Stimulated activated CD4-positive, alpha-beta T cell treated with anti-CD3 and anti-CD28 coated beads, Interleukin-2, amount 100 ng/mL, for 24 hours (primary cell): ENCODE results near the gene COL23A1.
"Not testable (repeated sequence)": the region's sequence is repeated elsewhere in the genome, so short reads cannot be mapped to it uniquely, and the experiment has no call there.

ENCODE experiments used
- DNase-seq, 2 donors: peaks; one replicate each; pipeline ENCODE4 v3.0.0-alpha.2; 2020

COL23A1 gene

DNA sequence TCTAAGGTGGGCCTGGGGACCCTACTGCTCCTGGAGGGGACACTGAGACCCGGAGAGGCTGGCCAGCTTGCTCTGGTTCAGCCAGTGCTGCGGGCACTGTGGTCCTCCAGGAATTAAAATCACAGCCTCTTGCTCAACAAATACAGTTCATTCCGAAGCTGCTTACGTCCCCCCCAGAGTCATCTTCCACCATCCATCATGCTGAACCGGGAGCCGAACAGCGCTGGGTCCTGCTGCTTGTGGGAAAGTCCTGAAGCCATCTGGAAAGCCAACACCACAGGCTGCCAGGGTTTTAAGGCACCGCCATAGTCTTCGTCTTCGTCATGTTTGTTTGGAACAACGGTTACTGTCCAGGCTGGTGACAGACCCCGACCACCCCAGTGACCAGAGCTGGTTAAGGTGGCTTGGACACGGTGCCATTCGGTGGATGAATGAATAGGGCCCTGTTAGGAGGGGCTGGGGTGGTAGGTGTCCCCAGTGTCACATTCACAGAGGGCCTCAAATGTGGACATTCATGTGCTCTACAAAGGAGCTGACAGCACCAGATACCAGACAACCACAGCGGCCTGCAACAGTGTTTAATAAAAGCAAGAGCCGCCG lies 276.0 kb downstream of the COL23A1 start:
- DNase-seq = no peak

DNA sequence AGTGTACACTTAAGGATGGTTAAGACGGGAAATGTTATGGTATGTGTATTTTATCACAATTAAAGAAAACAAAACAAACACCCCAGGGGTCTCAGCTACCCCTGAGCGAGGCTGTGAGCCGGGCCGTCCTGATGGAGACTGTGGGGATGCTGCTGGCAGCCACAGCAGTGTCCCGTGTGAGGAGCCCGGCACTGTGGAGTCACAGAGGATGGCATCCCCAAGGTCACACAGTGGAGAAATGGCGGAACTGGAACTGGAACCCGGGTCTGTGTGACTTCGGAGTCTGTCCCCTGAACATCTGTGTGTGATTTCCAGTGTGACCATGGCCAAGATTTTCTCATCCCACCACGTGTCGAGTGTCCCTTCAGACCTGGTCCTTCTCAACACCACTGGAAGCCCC lies 276.9 kb downstream of the COL23A1 start:
- DNase-seq = no peak

DNA sequence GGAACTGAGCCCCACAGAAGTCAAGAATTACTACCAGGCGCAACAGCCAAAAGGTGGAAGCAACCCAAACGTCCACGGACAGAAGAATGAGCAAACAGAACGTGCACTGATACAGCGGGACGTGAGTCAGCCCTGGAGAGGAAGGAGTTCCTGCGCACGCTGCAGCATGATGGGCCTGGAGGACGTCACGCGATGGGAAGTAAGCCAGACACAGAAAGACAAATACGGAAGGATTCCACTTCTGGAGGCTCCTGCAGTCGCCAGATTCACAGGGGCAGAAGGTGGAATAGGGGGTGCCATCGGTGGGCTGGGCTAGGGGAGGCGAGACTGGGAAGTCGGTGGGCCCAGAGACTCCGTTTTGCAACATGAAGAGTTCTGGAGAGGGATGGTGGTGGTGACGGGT lies 277.3 kb downstream of the COL23A1 start:
- DNase-seq = no peak

DNA sequence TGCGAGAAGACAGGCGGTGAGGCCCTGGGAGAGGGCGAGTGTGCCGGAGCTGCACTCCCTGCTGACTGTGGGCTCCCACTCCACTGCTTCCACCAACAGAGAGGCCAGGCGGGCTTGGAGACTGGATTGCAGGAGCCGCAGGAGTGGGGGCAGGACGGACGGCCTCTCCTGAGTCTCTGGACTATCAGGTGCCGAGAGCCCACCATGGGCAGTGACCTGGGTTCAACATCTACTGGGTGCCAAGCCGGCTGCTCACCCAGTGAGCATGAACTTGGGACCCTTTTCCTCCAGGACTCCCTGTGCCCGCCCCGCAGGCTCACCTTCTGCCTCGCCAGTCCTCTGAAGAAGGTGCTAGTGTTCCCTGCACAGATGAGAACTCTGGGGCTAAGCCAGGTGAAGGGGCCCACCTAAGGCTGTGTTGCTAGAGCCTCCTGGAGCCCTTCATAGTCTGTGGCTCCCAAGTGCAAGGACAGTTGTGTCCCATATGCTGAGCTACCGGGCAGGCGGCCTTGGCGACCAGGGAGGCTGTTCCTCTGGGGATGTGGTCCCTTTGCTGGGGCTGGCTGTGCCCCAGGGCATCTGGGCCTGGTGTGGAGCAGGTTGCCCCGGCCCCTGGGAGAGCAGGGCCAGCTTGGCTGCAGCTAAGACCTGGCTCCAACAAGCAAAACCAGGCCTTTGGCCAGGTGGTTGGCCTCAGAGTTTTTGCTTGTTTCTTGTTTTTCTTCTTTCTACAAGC lies 279.9 kb downstream of the COL23A1 start:
- DNase-seq = no peak

DNA sequence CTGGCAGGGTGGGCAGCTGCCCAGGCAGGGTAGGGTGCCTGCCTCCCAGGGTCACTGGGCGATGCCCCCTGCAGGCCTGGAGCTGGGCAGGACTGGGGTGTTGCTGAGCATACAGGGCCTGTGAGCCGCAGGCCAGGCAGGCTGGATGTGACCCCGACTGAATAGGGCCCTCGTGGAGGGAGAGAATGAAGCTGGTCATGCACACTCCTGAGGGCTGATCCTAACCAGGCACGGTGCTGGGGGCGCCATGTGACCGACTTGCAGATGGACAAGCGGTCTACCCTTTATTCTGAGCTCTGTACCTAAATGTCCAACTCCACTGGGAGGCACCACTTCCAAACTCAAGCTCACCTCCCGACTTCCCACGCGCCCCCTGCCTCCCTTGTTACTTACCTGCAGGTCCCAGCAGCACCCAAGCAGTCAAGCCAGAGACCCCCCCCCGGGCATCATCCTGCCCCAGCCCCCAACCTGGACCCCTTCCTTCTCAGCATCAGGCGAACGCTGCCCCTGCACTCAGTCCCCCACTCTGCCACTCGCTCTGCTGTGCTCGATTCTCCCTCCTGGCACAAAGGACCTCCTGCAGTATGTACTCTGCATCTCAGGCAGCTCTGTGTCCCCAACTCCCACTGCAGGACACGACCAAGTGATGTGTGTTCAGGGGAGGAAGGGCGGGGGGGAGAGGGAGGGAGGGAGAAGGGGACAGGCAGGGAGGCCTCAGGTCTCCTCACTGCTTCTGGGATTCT lies 280.8 kb downstream of the COL23A1 start:
- no peak for DNase-seq

DNA sequence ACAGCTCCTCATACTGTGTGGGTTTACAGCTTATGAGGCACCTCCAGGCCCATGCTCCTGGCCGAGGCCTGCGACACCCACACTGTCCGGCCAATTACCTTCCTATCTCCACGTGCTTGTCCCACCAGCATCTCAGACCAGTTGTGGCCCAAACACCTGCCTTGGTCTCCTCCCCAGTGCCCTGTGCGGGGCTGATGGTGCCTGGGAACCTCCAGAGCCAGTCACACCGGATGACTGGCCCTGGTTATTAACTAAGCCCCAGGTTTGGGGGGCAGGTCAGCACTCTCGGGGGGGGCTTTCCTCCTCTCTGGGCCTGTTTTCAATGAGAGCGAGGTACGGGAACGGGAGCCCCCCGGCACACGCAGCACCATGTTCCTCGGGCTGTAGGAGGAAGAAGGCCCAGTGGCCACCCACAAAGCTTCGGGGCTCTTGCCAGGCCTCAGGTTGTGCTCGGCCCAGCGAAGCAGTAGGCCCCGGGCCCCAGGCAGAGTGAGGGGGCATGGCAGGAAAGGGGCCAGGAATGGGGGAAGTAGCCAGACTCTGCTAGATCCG lies 281.6 kb downstream of the COL23A1 start:
- DNase-seq = no peak

DNA sequence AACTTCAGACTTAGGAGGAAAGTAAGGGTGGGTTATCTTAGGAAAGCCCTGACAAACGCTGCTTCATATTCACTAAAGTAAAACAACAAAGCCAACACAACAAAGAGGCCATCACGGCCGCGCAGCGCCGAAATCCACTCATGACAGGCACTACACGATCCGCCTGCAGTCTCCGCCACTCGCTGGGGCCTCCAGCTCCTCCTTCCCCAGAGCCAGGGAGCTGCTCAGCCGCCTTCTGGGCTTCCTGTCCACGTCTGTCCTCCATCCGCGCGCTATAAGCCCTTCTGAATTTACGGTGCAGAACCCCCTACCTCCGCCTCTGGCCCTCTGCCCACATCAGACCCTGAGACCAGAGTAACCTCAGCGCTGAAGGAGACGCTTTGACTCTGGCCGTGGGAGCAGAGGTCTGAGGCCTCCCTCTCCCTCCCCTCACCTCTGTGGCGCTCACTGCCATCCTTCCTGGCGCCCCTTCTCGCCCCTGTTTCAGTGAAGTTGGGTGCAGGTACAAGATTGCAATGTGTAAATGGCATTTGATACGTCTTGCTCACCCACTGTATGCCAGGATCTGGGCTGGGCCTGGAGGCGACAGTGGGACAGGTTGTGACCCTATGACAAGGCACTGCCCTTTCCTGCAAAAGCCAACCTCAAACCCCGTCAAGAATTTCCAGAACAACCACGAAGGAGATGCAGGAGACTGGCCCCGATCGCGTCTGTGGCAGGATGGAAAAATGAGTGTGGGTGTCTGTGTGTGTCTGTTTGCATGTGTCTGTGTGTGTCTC lies 282.7 kb downstream of the COL23A1 start:
- no peak for DNase-seq

DNA sequence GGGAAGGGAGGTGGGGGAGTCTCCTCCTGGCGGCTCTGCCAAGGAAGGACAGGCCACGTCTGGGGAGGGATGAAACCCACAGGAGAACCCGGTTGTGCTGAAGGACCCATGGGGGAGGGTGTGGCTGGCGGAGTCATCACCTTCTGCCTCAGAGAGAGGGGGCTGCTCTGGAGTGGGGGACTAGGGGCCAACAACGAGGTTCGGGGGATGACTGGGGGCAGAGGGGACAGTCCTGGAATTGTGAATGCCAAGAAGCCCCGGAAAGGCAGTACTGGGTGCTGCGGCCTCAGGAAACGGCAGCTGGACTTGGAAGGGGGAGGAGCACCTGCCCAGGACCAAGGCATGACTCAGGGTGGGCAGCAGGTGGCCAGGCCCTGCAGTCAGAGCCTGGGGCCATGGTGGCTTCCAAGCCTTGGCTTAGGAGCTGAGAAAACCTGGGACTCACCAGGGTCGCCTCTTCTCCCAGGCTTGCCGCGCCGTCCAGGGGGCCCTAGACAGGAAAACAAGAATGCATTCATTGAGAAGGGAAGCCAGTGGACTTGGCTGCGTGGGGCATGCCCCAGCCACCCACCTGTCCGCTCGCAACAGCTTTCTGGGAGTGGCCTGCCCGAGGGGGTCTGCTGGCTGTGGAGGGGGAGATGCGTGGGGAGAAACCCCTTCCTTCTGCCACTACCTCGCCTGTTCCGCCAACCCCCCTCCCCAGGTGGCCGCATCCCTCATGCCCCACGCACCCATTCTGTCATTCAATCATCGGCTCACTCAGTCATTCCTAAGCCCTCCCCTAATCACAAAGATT lies 283.6 kb downstream of the COL23A1 start:
- no peak for DNase-seq

DNA sequence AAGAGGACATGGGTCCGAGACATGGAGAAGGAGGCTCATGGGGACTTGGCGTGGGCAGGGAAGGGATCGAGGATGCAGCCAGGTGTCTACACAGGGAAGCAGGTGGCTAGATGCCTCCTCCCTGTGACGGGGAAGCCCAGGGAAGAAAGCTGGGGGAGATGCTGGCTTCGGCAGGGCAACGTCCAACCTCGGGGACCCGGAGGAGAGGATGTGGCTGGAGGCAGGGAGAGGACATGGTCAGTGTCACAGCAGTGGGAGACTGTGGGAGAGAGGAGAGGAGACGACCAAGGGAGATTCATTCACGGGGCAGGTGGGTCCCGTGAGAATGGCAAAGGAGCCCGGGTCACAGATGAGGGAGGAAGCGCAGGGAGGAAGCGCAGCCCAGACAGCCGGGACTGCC lies 284.4 kb downstream of the COL23A1 start:
- no peak for DNase-seq

DNA sequence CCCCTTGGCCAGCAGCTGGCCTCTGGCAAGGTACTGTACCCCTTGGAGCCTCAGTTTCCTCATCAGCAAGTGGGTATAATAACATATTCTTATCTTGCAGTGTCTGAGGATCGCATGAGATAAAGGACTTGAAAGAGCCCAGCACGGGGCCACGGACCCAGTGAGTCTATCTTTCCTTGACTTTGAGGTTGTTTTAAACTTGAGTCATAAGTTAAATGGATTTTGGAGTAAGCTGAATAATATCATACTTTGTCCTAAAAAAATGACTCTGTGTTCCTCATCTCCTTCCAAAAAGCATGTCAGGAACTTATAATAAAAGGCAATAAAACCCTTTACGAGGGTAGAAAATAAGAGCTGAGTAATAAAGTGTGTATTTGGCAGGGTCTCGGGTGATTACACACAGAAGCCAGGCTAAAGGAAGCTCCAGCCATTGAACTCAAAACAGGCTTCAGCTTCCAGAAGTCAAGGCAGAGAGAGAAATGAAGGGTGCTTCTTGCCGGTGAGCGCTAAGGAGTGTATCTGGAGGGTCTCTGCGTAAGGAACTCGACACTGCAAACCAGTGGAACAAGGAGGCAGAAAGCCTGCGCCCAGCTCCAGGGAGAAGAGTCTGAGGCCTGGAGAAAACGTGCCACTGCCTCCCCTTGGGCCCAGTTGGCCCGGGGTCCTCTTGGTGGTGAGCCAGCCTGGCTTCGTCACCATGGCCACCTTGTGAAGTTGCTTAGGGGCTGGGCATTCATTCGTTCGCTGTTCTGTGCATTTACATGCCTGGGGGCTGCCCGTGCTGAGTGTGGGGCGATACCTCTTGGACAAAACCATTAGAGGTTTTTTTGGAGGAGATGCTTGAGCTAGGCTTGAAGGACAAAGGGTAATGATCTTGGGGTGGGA lies 285.2 kb downstream of the COL23A1 start:
- DNase-seq = no peak

DNA sequence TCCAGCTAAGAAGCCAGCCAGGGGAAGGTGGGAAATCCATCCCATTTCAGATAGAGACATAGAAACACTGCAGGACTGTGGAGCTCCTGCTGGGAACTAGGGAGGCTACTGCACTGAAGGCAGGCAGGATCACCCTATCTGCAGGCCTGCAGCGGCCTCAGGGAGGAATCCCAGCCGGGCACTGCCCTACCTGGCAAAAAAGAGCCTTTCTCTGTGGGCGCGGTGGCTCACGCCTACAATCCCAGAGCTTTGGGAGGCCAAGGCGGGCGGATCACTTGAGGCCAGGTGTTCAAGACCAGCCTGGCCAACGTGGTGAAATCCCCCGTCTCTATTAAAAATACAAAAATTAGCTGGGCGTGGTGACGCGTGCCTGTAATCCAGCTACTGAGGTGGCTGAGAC lies 286.2 kb downstream of the COL23A1 start:
- DNase-seq = no peak

DNA sequence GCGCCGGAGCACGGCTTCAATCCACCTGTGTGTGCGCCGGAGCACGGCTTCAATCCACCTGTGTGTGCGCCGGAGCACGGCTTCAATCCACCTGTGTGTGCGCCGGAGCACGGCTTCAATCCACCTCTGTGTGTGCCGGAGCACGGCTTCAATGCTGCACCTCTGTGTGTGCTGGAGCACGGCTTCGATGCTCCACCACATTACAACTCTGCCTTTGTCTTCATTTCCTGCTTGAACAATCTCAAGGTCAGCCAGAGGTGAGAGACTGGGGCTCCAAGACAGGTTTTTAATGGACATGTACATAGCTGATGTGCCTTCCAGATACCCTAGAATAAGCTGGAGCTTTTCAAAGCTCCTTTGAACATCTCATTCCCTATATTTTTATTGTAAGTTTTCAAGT lies 287.9 kb downstream of the COL23A1 start:
- not testable (repeated sequence) for DNase-seq

DNA sequence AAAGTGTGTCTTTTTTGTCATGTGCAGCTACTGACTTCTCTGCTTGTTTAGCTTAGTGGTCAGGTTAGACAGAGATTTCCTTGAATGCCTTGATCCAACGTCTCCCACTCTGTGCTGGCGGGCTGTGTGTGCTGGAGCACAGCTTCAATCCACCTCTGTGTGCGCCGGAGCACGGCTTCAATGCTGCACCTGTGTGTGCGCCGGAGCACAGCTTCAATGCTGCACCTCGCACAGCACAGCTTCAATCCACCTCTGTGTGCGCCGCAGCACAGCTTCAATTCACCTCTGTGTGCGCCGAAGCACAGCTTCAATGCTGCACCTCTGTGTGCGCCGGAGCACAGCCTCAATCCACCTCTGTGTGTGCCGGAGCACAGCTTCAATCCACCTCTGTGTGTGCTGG lies 288.6 kb downstream of the COL23A1 start:
- no peak for DNase-seq

DNA sequence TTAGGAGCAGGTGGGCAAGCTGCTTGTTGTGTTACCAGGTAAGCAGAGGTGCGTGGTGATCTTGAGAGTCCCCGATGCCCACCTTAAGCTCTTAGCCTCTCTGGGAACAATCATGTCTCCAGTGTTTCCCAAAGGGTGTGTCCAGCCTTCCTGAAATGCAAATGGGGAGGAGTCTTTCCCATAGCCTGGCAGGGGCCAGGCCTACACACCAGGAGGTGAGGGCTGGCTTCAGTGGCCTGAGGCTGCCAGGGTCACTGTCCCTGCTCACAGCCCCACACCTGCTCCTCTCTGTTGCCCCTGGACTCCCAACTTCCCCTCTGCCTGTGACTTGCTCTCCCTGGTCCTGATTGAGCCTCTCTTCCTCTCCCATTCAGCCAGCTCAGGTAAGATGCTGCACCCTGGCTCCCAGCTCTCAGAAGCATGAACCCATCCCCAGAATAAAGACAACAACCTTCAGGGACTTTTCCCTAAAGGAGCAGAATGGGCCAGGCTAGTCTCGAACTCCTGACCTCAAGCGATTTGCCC lies 291.8 kb downstream of the COL23A1 start:
- no peak for DNase-seq

DNA sequence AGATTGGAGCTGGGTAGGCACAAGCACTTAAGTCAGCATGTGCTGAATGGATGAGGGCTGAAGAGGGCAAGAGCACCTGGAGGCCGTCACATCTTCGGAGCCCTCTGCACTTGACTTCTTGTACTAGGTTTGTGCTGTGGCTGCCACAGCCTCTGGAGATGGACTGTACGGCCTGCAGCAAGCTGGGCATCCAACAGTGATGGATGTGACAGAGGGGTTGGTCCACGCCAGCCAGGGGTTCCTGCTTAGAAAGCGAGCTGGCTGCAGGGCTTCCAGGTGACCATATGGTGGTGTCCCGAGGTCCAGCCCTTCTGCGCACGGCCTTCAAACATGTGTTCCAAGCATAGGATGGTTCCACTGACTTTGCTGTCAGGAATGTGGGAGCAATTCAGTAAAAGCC lies 292.4 kb downstream of the COL23A1 start:
- no peak for DNase-seq

DNA sequence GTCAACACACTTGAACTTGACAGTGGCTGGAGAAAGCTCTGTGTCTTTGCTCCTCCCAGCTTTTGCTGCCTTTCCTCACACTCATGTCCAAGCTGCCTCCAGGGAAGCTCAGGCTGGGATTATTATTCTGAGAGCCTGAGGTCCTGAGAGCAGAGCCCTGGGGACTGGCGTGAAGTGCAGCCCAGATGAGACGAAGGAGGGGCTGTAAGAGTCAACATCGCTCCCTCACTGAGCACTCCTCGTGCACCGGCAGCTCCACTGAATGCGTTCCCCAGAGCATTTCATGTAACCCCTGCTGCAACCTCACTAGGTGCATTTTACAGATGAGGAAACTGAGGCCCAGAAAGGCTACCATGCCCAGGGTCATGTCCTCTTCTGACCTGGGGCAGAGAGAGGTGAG lies 294.1 kb downstream of the COL23A1 start:
- no peak for DNase-seq

DNA sequence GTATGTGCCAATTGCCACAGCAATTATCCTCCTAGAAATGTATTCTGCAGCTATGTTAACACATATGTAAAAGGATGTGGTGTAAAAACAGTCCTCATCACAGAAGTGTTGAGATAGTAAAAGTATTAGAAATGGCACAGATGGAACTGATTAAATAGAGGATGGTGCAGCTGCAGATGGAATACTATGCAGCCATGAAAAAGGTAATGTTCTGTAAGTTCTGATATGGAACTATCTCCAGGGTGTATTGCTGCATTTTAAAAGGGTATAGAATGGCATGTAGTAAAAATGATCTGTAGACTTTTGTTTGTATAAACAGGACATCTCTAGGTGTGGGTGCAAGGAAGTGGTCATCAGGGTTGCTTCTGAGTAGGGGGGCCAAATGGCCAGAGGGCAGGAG lies 294.6 kb downstream of the COL23A1 start:
- no peak for DNase-seq

DNA sequence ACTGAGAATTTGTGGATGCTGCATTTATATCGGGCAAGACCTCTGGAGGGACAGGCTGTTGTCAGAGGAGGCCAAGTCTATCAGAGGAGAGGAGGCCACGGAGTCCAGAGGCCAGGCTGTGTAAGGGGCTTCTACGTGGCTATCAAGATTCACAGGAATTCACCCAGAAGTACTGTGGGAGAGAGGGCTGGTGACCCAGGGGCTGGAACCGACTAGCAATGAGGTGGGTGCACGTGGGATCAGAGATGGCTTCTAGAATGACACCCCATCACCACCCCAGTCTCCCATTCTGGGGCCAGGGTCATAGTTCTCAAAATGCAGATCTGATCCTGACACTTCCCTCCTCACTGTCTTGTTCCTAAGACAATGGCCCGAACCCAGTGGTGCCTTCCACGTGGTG lies 296.4 kb downstream of the COL23A1 start:
- no peak for DNase-seq

DNA sequence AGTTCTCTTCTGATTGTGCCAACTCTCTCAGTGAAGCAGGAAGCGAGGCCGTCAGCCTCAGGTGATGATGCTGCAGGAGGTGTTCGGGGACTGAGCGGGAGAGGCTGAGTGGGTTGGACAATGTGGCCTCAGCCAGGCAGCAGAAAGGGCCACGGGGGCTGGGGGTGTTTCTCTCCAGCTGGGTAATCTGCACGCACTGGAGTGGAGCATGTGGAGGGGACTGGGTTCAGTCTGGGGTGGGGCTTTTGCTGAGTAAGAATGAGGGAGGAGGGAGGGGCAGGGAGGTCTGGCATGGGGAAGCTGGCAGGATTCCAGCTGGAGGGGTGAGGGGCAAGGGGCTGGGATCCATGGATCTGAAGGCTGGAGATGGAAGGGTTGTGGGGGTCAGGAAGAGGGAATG lies 296.8 kb downstream of the COL23A1 start:
- no peak for DNase-seq

DNA sequence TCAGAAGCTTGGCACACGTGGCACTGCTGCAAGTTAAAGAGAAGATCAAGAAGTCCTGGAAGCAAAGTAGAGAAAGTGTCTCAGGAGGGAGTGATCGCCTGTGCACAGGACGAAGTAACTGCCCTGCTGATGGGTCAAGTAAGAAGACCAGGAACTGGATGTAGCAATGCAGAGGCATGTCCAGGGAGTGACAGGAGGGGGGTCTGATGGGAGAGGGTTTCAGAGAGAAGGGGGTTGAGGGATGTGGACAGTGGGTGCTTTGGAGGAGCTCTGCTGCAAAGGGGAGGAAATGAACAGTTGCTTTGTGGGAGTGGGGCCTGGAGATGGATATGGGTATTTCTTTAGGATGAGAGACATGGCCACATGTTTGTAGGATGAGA lies 297.4 kb downstream of the COL23A1 start:
- DNase-seq = no peak
